Measurements from ENCODE around the gene SLC30A1.

DNA sequence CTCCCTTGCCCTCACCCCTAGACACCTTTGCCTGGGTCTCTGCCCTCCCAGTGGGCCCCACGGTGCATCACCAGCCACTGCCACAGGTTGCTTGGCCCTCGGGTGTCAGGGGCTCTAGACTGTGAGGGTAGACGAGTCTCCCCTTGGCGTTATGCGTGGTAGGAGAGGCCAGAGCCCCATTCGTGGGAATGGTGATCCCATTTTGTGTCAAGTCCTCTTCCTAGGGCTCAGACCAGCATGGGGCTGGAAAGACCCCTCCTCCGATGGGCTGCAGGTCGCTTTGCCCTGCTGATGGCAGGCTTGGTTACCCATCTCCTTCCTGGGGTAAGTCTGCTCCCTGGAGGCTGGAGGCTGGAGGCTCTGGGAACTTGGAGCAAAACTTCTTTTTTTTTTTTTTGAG lies 42.4 kb downstream of the SLC30A1 start:
- TF ChIP-seq NFIC (IDR thresholded peaks at IDR 0.05) (no peak), CEBPB (IDR thresholded peaks at IDR 0.05) (no peak), EP300 (IDR thresholded peaks at IDR 0.05; ENCODE audit: borderline replicate concordance) (no peak), USF1 (IDR thresholded peaks at IDR 0.05) (no peak), CREB1 (IDR thresholded peaks at IDR 0.05; ENCODE audit: low read depth) (no peak), REST (IDR thresholded peaks at IDR 0.05; ENCODE audit: low read depth) (no peak), RAD21 (IDR thresholded peaks at IDR 0.05; ENCODE audit: low read depth) (no peak), YY1 (IDR thresholded peaks at IDR 0.05; ENCODE audit: low read depth) (no peak), EGR1 (IDR thresholded peaks at IDR 0.05) (no peak), TEAD4 (IDR thresholded peaks at IDR 0.05) (no peak)

Data from Ishikawa (cell line).